ENCODE measurements around the gene HLCS. TPM values are rescaled to one million over a fixed set of nuclear protein-coding genes. Genes with fewer than 3 reads are reported as not detected.

Gene HLCS
- total RNA-seq, 1 experiment from 2014 or later: 20.9 TPM

DNA sequence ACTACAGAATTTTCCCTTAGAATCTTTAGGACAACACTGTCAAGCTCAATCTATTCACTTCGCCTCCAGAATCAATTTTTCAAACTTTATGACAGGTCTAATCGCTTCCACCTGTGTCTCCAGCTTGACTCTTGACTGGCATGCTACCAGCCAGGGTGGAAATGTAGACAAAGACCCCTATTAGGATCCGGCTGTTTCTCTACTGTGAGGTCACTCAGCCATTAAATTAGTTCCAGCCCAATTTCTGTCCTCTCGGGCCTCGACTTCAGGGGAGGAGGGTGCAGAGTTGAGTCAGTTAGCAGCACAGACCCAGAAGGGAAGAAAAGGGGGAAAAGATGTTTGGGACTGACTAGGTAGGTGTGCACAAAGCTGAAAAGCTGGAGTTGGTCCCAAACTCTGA lies 78.5 kb downstream of the HLCS start:
- Histone ChIP-seq H3K27ac (no peak overlapping the region), H3K9me3 (replicated peaks) (no peaks in the 10 kb centered on the region; the same call in 1 of the 2 replicates)

DNA sequence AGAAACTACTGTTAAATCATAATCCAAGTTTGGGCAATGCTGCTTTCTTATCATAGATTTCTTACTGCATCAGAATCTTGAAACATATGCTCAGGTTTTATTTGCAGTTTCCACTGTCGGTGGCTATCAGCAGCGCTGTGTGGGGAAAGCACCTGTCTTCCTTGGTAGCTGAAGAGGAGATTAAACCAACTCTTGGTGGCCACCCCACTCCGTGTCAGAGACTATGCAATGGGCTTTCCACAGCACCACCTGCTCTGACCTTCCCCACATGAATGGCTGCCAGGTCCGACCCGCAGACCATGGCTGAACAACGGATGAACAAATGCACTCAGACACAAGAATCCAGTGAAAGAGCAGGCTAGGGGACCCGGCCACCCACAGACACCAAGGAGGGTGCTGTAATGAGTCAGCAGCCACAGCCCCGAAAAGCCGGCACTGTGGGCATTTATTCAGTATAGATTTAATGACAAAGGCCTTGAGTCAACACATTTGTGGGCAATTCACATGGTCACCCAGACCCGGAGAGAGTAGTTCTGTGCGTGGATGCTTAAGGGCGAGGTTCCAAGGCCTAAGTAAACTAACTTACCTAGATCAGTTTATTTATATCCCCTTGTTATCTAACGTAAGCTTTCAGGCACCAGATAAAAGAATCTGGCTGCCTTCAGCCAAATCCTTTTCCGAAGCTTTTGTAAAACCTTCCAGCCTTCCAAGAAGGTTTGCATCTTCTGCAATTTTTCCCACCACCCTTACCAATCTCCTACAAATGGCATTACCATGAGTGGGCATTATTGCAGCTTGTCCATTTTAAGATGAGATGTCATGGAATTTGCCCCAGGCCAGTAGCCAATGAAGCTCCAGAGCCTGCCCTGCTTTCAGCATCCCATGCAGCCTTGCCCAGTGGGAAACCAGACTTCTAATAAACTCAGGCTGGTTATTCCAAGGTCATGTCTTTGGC lies 82.7 kb downstream of the HLCS start:
- Histone ChIP-seq H3K4me1 (replicated peaks) (peaks cover 57% of the 10 kb centered on the region), H3K27ac (peak overlapping the region; percentile 89), H3K36me3 (peaks cover 12% of the 10 kb centered on the region), H3K27me3 (replicated peaks) (no peaks in the 10 kb centered on the region), H3K4me3 (no peak overlapping the region), H3K9me3 (replicated peaks) (no peaks in the 10 kb centered on the region)
- DNase-seq (ENCODE audit: low read depth in 1 of 2, low spot score in 2 of 2): peak; percentile 96 to 98

More for the DNA sequence above, 78.5 kb downstream of the HLCS start:
- Histone ChIP-seq H3K4me1 (replicated peaks) (peaks cover 46% of the 10 kb centered on the region), H3K27me3 (replicated peaks) (no peaks in the 10 kb centered on the region), H3K36me3 (peaks cover 43% of the 10 kb centered on the region), H3K4me3 (no peak overlapping the region)
- no peak for DNase-seq (ENCODE audit: low read depth in 1 of 2, low spot score in 2 of 2)

- peak in 1 of 2 experiments; percentile 50 for DNase-seq (ENCODE audit: low read depth in 1 of 2, low spot score in 2 of 2)
- Histone ChIP-seq H3K4me3 (no peak overlapping the region), H3K27ac (peak overlapping the region; percentile 82), H3K4me1 (replicated peaks) (peaks cover 57% of the 10 kb centered on the region), H3K36me3 (peaks cover 10% of the 10 kb centered on the region; the same call in 1 of the 2 replicates), H3K9me3 (replicated peaks) (peaks cover 5% of the 10 kb centered on the region; the same call in 1 of the 2 replicates), H3K27me3 (replicated peaks) (no peaks in the 10 kb centered on the region)
Observed at GRCh38 chr21:36882776-36883175, 83.7 kb downstream of the HLCS start.

GRCh38 chr21:36881228-36881627 lies 85.2 kb downstream of the HLCS start:
- Histone ChIP-seq H3K36me3 (0 out of 2 replicates have a peak, but pooled peaks cover 8% of the 10 kb centered on the region), H3K4me3 (no peak overlapping the region), H3K27ac (peak overlapping the region; percentile 82), H3K9me3 (replicated peaks) (peaks cover 9% of the 10 kb centered on the region; the same call in 1 of the 2 replicates), H3K27me3 (replicated peaks) (no peaks in the 10 kb centered on the region), H3K4me1 (replicated peaks) (peaks cover 57% of the 10 kb centered on the region)
- DNase-seq (ENCODE audit: low read depth in 1 of 2, low spot score in 2 of 2): peak; percentile 95 to 96

- Histone ChIP-seq H3K4me3 (no peak overlapping the region), H3K9me3 (replicated peaks) (peaks cover 9% of the 10 kb centered on the region; the same call in 1 of the 2 replicates), H3K36me3 (0 out of 2 replicates have a peak, but pooled peaks cover 8% of the 10 kb centered on the region), H3K27me3 (replicated peaks) (no peaks in the 10 kb centered on the region), H3K27ac (peak overlapping the region; percentile 82; the same call in 1 of the 2 replicates), H3K4me1 (replicated peaks) (peaks cover 47% of the 10 kb centered on the region)
- DNase-seq (ENCODE audit: low read depth in 1 of 2, low spot score in 2 of 2): no peak
Observed at GRCh38 chr21:36879827-36880226, 86.6 kb downstream of the HLCS start.

- Histone ChIP-seq H3K36me3 (0 out of 2 replicates have a peak, but pooled peaks cover 8% of the 10 kb centered on the region), H3K27me3 (replicated peaks) (no peaks in the 10 kb centered on the region), H3K4me3 (no peak overlapping the region), H3K9me3 (replicated peaks) (peaks cover 9% of the 10 kb centered on the region; the same call in 1 of the 2 replicates), H3K27ac (no peak overlapping the region), H3K4me1 (replicated peaks) (peaks cover 28% of the 10 kb centered on the region)
- DNase-seq (ENCODE audit: low read depth in 1 of 2, low spot score in 2 of 2): no peak
Observed at GRCh38 chr21:36877741-36878140, 88.7 kb downstream of the HLCS start.

DNA sequence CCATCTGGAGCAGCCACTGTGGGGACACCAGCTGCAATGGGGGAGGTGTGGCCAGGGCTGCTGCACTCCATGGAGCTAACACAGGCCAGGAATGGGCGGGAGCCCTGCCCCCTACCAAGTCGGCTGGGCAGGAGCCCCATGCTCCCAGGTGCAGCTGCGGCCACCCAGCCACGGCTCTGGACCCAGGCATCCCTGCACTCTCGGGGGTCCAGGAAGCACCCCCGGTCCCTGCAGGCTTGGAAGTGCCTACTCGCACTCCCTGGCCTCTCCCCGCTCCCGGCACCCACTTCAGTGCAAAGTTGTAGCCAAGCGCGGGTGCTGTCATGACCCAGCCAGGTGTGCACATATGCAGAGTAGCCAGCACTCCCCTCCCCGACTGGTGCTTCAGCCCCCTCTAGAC lies 91.8 kb downstream of the HLCS start:
- Histone ChIP-seq H3K9me3 (replicated peaks) (peaks cover 9% of the 10 kb centered on the region; the same call in 1 of the 2 replicates), H3K27me3 (replicated peaks) (no peaks in the 10 kb centered on the region), H3K4me3 (no peak overlapping the region), H3K27ac (no peak overlapping the region), H3K36me3 (0 out of 2 replicates have a peak, but pooled peaks cover 8% of the 10 kb centered on the region), H3K4me1 (replicated peaks) (no peaks in the 10 kb centered on the region; the same call in 1 of the 2 replicates)
- no peak for DNase-seq (ENCODE audit: low read depth in 1 of 2, low spot score in 2 of 2)

DNA sequence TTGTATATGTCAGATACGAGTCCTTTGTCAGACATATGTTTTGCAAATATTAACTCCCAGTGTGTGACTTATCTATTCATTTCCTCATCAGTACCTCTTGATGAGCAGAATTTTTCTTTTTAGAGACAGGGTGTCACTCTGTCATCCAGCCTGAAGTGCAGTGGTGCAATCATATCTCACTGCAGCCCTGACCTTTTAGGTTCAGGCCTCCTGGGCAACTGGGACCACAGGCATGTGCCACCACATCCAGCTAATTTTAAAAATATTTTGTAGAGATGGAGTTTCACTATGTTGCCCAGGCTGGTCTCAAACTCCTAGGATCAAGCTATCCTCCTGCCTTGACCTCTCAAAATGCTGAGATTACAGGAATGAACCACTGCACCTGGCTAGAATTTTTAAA lies 93.0 kb downstream of the HLCS start:
- Histone ChIP-seq H3K36me3 (0 out of 2 replicates have a peak, but pooled peaks cover 8% of the 10 kb centered on the region), H3K9me3 (replicated peaks) (peaks cover 9% of the 10 kb centered on the region; the same call in 1 of the 2 replicates), H3K4me3 (no peak overlapping the region), H3K27ac (no peak overlapping the region), H3K4me1 (replicated peaks) (no peaks in the 10 kb centered on the region; the same call in 1 of the 2 replicates), H3K27me3 (replicated peaks) (no peaks in the 10 kb centered on the region)
- DNase-seq (ENCODE audit: low read depth in 1 of 2, low spot score in 2 of 2): no peak

GRCh38 chr21:36867291-36867905 lies 99.1 kb downstream of the HLCS start:
- H3K27ac ChIP-seq: no peak overlapping the region
- H3K36me3 ChIP-seq: no peaks in the 10 kb centered on the region
- DNase-seq (ENCODE audit: low read depth in 1 of 2, low spot score in 2 of 2): no peak
- no peak overlapping the region for H3K4me3 ChIP-seq
- H3K4me1 ChIP-seq (replicated peaks): no peaks in the 10 kb centered on the region
- H3K9me3 ChIP-seq (replicated peaks): no peaks in the 10 kb centered on the region; the same call in 1 of the 2 replicates
- H3K27me3 ChIP-seq (replicated peaks): no peaks in the 10 kb centered on the region

DNA sequence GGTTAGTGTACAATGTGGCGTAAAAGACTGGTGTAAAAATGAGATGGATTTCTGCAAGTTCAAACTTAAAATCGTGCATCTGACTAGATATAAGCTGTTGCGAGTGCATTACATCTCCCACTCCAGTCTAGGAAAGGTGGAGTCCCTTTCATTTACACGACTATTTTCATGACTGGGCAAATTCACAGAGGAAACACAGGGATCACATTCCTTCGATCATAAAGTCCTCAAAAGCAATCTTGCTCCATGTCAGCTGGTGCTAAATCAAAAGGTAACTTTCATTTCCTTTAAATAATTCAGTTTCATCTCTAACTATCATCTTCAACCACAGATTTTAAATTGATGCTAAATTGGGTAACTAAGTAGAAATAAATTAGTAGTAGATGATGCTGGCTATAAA lies 100.0 kb downstream of the HLCS start:
- Histone ChIP-seq H3K4me1 (replicated peaks) (peaks cover 6% of the 10 kb centered on the region), H3K36me3 (no peaks in the 10 kb centered on the region), H3K27me3 (replicated peaks) (no peaks in the 10 kb centered on the region), H3K4me3 (no peak overlapping the region), H3K27ac (no peak overlapping the region), H3K9me3 (replicated peaks) (no peaks in the 10 kb centered on the region; the same call in 1 of the 2 replicates)
- DNase-seq (ENCODE audit: low read depth in 1 of 2, low spot score in 2 of 2): no peak

DNA sequence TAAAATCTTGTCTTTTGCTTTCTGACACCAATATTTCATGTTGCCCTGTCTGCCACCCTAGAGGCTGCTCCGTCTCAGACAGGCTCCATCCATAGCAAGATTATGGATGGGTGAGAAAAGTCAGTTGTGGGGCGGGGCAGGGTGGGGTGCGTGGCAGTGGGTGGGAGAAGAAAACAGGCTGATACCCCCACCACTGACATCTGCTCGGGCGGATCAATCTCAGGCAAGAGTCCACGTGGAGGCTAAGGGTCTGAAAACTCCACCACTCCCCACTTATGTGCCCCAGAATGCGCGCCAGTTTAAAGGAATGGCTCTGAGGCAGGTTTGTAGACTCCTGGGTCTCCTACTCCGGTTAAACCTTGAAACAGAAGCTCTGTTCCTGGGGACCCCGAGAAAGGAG lies 101.5 kb downstream of the HLCS start:
- no peak for DNase-seq (ENCODE audit: low read depth in 1 of 2, low spot score in 2 of 2)
- no peaks in the 10 kb centered on the region for H3K36me3 ChIP-seq
- no peaks in the 10 kb centered on the region for H3K9me3 ChIP-seq (replicated peaks)
- no peak overlapping the region for H3K4me3 ChIP-seq
- no peaks in the 10 kb centered on the region for H3K27me3 ChIP-seq (replicated peaks)
- no peak overlapping the region for H3K27ac ChIP-seq
- peaks cover 20% of the 10 kb centered on the region for H3K4me1 ChIP-seq (replicated peaks)

DNA sequence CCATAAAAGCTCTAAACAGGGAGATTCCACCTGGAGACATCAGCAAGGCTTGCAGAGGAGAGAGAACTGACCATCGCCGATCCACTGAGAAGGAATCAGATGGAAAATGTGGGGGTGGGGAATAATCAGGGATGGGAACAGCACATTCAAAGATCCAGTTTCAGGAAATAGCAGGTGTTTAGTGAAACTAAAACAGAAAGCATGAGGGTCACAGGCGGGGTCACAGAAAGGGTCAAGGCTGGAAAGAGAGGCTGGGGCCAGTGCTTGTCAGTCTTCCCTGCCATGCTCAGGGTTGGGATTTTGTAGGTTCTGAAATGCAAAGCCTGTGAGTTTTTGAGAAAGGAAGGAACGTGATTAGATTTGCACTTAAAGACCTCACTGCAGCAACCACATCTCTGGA lies 103.2 kb downstream of the HLCS start:
- peaks cover 37% of the 10 kb centered on the region for H3K4me1 ChIP-seq (replicated peaks)
- H3K4me3 ChIP-seq: no peak overlapping the region
- no peak for DNase-seq (ENCODE audit: low read depth in 1 of 2, low spot score in 2 of 2)
- no peaks in the 10 kb centered on the region for H3K36me3 ChIP-seq
- H3K27me3 ChIP-seq (replicated peaks): no peaks in the 10 kb centered on the region
- no peaks in the 10 kb centered on the region for H3K9me3 ChIP-seq (replicated peaks)
- H3K27ac ChIP-seq: no peak overlapping the region

DNA sequence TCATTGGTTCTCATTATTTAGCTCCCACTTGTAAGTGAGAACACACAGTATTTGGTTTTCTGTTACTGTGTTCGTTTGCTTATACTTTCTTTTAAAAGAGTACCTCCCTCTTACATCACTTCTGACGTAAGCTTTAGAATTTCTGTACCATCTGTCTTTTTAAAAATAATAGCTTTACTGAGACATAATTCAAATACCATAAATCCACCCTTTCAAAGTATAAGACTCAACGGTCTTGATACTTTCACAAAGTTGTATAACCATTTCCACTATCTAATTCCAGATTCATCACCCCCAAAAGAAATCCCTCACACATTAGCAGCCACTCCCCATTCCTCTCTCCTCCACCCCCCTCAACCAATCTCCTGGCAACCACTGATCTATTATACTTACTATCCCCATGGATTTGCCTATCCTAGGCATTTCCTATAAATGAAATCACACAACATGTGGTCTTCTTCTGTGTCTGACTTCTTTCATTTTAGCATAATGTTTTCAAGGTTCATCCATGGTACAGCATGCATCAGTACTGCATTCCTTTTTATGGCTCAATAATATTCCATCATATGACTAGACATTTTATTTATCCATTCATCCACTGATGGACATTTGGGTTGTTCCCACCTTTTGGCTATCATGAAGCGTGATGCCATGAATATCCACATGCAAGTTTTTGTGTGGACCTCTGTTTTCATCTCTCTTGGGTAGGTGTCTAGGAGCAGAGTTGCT lies 104.7 kb downstream of the HLCS start:
- H3K36me3 ChIP-seq: no peaks in the 10 kb centered on the region
- no peak overlapping the region for H3K4me3 ChIP-seq
- no peak for DNase-seq (ENCODE audit: low read depth in 1 of 2, low spot score in 2 of 2)
- H3K27ac ChIP-seq: peak overlapping the region; percentile 98
- H3K27me3 ChIP-seq (replicated peaks): no peaks in the 10 kb centered on the region
- H3K9me3 ChIP-seq (replicated peaks): no peaks in the 10 kb centered on the region
- peaks cover 40% of the 10 kb centered on the region for H3K4me1 ChIP-seq (replicated peaks)

Data from SJSA1 (cell line).